Suppressor macrophage (primary cell): ENCODE data around the gene KLHL30.
A peak's percentile ranks its signal among the peaks of the same experiment; 100 is the strongest.
"Not testable (repeated sequence)": the region's sequence is repeated elsewhere in the genome, so short reads cannot be mapped to it uniquely, and the experiment has no call there.

Experiments used
- DNase-seq, 4 experiments: peaks; one replicate each; pipeline ENCODE4 v3.0.0-alpha.2; 2020 to 2022

KLHL30 gene

DNA sequence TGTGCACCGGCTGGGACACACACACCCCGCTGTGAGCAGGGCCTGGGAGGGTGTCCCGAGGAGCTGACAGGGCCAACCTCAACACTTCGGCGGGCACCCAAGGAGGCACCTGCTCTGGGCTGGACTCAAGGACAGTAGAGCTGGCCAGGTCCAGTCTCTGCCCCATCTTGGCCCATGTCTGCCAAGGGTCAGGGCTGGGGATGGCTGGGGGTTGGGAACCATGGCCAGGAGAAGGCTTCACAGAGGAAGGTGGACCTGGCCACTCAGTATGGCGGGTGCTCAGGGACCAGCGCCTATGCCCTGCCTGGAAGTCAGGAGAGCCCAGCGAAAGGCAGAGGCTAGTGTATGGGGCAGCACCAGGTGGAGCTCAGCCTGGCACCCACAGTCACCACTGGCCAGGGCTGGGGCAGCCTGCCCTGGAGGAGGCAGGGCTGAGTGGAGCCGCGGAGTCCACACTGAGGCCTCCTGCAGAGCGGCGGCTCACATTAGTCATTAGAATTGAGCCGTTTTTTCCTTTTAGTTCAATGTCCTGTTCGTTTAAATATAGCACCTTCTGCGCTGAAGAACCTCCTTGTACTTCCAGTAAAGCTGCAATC lies 24.5 kb downstream of the KLHL30 start:
- no peak for DNase-seq

DNA sequence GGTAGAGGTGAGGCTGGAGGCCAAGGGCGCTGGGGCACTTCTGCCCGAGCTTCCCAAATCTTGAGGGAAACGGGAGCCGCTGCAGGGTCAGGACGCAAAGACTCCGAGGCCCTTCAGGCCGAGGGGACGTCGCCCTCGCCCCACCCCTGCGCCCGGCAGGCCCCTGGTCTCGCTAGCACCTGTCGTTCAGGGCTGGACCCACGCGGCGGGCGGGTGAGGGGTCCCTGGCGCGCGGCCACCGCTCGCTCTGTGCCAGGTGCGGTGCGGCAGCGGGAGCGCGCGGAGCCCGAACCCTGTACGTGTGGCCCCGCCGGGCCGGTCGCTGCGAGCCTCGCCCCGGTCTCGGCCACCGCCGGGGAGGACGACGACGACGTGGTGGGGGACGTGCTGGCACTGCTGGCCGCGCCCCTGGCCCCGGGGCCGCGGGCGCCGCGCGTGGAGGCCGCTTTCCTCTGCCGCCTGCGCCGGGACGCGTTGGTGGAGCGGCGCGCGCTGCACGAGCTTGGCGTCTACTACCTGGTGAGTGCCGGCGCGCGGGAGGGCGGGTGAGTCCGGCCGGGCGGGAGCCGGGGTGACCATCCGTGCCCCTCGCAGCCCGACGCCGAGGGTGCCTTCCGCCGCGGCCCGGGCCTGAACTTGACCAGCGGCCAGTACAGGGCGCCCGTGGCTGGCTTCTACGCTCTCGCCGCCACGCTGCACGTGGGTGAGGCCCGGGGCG lies 25.2 kb downstream of the KLHL30 start:
- no peak for DNase-seq

DNA sequence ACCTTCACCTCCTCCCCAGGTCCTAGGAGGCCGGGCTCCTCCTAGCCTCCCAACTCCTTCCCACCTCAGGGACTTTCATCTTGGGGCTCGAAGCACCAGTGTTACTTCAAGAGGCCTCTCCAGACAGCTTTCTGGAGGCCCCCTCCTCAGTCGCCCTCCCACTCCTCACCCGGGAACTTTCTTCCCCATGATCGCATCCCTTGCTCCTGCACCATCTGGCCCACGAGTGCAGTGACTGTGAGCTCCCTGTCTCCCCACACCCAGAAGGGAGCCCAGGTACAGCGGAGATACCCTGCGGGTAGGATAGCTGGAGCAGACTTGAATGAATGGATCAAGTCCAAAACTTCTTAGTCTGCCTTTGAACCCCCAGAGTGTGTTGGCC lies 26.4 kb downstream of the KLHL30 start:
- DNase-seq: no peak

DNA sequence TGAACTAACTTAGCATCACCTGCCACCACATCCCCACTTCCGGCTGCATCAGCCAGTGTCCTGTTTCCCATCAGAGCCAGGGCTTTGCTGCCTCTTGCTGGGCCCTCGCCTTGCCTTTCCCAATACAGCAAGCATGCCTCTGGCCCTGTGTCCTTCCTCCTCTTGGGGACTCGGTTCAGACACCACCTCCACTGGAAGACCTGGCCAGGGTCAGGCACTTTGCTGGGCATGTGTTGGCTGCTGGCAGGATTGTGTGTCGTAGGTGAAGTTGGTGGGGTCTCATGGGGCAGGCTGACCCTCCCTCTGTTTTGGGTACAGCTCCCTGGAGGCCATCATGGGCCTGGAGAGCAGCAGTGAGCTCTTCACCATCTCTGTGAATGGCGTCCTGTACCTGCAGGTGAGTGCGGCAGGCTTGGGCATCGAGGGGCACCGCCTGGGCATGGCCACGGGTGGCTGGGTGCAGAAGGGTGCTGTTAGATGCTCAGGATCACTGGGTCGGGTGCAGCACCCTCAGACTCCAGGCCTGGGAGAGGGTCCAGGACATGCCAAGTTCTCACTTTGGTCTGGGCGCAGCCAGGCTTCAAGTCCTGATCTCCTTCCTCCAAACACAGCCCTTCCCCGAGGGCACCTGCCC lies 26.9 kb downstream of the KLHL30 start:
- DNase-seq: no peak

- DNase-seq: no peak
Observed at GRCh38 chr2:238166391-238167343, 28.2 kb downstream of the KLHL30 start.

GRCh38 chr2:238167344-238167715 lies 28.9 kb downstream of the KLHL30 start:
- no peak for DNase-seq

- no peak for DNase-seq
Observed at GRCh38 chr2:238167761-238168160, 29.3 kb downstream of the KLHL30 start.

GRCh38 chr2:238168196-238169047 lies 30.0 kb downstream of the KLHL30 start:
- no peak for DNase-seq

- DNase-seq: no peak
Observed at GRCh38 chr2:238169048-238169707, 30.7 kb downstream of the KLHL30 start.

DNA sequence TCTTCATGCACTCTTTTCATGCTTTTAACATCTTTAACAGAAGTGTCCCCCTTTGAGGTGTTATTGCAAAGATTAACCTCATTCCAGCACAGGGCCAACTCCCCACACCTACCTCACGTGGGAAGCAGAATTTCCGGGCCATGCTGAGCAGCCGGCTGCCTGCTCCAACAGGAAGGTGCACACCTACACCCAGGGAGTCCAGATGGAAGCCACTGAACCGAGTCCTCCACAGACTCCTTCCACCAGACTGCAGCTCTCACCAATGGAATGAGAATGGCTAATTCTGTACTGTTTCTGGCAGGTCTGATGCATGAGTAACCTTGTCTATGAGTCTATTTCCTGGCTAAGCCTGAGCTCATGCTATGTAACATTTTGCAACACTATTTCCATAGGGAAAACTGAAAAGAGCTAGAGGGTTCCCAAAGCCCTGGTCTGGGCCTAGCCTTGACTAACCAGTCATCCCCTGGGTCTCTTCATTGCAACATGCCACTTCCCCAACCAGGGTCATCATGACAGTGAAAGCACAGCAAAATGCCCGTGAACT lies 31.3 kb downstream of the KLHL30 start:
- peak; percentile 54 to 78 (median 59) for DNase-seq

DNA sequence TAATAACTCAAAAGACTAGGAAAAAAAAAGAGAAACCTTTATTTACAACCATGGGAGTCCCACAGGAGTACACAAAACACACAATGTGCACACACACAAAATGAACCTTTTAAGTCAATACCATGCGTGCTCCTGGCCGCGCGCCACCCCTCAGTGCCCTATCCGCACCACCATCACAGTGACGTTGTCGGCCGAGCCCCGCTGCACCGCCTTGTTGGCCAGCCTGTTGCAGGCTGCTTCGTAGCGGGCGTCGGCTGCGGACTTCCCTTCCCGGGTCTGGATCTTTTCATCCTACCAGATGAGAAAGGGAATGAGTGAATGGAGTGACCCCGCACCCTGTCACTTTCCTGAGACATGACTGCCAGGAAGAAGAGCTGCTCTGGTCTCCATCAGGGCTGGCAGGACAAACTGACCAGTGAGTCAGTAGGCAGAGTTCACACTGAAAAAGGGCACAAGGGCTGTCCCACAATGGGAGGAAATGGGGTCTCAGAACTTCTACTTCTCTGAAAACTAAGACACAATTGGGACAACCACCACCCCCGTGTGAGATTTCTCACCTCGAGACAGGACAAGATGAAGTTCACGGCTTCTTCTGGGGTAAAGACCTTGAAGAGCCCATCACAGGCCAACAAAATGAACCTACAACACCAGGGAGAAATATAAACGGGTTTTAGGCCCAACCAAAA lies 32.1 kb downstream of the KLHL30 start:
- DNase-seq: no peak

DNA sequence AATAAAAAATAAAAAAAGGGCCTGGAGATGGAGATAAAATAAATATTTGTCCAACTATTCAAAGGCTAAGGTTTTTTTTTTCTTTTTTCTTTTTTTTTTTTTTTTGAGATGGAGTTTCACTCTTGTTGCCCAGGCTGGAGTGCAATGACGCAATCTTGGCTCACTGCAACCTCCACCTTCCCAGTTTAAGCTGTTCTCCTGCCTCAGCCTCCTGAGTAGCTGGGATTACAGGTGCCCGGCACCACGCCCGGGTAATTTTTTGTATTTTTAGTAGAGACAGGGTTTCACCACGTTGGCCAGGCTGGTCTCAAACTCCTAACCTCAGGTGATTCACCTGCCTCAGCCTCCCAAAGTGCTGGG lies 32.6 kb downstream of the KLHL30 start:
- not testable (repeated sequence) for DNase-seq

DNA sequence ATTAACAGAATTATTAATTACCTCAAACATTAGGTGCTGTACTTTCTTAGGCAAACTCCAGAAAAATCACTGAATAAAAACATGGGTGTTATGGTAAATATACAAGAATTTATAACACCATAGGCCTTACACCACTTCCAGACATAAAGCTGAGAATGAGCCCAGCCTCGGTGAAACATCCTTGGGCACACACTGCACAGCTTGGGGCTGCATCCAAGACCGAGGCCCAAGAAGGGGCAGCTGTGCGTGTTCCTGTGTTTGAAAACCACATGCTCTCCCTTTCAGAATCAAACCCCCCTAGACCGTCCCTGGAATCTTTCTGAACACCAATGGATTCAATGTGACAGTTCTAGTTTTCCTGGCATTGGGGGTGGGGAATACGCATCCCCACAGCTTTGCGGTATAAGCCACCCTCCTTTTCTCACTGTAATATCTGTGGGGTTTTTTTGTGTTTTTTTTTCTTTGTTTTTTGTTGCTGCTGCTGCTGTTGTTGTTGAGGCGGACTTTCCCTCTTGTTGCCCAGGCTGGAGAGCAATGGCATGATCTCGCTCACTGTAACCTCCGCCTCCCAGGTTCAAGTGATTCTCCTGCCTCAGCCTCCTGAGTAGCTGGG lies 33.2 kb downstream of the KLHL30 start:
- no peak for DNase-seq

GRCh38 chr2:238172439-238172838 lies 34.0 kb downstream of the KLHL30 start:
- no peak for DNase-seq

GRCh38 chr2:238173692-238174091 lies 35.2 kb downstream of the KLHL30 start:
- DNase-seq: no peak

DNA sequence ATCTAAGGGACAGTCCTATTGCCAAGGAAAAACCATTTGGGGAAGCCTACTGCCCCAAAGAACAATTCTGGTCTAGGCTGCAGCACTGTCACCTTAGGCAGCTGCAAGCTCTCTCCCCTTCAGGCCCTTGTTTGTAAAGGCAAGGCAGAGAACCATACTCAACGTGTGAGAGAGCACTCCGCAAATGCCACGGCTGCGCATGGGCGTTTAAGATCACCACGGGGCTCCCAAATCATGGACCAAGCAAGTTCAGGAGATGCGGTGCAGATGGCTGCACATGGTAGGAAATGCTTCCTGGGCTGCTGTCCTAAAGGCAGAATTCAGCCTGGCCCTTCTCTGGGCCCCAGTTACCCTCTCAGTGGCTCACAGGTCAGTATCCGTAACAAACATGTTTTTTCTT lies 35.8 kb downstream of the KLHL30 start:
- no peak for DNase-seq

DNA sequence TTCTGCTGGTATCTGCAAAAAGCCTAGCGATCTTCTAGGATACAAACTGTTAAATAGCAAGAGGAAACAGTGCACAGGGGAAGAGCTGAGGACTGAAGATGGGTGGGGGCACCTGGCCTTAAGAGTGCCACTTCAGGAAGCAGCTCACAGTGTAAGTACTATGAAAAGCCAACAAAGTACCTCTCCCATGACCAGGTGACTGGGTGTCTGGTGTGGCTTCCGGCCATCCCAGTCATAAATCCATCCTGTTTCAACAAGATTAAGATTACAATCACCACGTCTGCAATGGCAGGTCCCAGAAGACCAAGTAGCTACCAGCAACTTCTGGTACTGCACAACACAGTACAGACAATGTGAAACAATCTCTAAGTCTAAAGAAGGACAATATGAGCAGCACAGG lies 36.2 kb downstream of the KLHL30 start:
- no peak for DNase-seq

GRCh38 chr2:238176613-238177012 lies 38.1 kb downstream of the KLHL30 start:
- DNase-seq: no peak

GRCh38 chr2:238180554-238180953 lies 42.1 kb downstream of the KLHL30 start:
- DNase-seq: no peak

DNA sequence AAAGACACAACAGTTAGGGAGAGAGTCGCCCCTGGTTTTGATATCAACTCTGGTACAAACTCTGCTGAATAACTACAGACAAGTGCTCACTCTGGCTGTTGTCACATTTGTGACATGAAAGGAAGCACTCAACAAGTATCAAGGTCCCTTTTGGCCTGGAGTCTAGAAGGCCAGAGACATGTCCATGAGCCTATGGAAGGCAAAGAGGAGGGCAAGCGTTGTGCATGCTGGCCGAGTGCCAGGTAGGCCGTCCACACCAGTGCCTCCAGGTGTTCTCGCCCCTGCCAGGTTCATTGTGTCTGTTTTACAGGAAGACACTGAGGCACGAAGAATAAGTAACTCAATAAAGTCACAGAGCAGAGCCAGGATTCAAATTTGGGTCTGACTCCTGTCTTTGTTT lies 43.9 kb downstream of the KLHL30 start:
- DNase-seq: no peak
